ENCODE results near the gene CENPN.

DNA sequence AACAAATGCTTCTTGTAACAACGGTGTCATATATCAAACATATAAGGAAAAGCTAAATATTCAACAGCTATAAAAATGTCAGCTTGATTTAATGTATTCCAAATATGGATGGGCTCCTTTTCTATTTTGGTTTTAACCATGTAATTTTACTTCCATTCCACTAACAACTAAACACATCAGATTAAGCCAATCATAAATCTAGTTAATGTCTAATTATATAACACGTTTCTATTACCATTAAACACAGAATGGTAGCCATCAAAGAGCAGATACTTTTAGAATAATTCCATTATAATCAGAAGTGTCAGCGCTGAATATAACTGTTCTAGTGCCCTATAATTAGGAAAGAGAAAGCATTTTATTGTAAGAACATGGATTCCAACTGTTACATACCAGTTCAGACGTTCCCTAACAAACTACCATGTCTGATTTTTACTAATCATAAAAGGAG lies 10.3 kb upstream of the CENPN start:
- TF ChIP-seq SP1 (IDR thresholded peaks at IDR 0.05) (no peak), FOXK2 (IDR thresholded peaks at IDR 0.05) (no peak), FOXA1 (IDR thresholded peaks at IDR 0.05) (0 out of 2 replicates have a peak, but pooled peaks have one; percentile 16), ELF4 (IDR thresholded peaks at IDR 0.05) (no peak), PKNOX1 (IDR thresholded peaks at IDR 0.05) (peak; percentile 97), ARNT (IDR thresholded peaks at IDR 0.05) (no peak), TARDBP (IDR thresholded peaks at IDR 0.05) (no peak), SUZ12 (IDR thresholded peaks at IDR 0.05) (no peak), NFRKB (IDR thresholded peaks at IDR 0.05) (no peak), ZNF384 (IDR thresholded peaks at IDR 0.05) (no peak), BHLHE40 (IDR thresholded peaks at IDR 0.05; ENCODE audit: borderline replicate concordance) (no peak)
